HPDE6-E6E7 (cell line): Measurements from ENCODE around the gene SPATS1.
"Not testable (repeated sequence)": the region's sequence is repeated elsewhere in the genome, so short reads cannot be mapped to it uniquely, and the experiment has no call there.

Experiments
- DNase-seq: peaks from one replicate; pipeline ENCODE4 v3.0.0; 2011; ENCODE audit warnings: missing footprints; ENCODE audit errors: extremely low spot score

The SPATS1 gene

DNA sequence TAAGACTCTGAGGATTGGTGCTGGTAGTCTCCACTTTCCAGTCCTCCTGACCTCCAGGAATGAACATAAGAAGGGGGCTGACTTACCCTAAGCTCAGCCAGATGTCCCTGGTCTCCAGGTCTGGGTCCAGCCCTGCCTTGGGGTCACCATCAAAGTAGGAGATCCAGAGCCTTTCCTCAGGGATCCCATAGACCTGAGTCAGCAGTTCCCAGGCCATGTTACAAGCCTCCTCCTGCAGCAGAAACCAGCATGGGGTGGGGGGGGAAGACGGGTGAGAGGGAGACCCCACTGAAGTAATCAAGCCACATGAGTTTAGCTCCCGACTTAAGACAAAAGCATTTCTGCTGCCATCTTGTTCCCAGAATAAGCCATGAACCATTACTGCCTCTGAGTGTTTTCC lies 31.1 kb upstream of the SPATS1 start:
- no peak for DNase-seq

DNA sequence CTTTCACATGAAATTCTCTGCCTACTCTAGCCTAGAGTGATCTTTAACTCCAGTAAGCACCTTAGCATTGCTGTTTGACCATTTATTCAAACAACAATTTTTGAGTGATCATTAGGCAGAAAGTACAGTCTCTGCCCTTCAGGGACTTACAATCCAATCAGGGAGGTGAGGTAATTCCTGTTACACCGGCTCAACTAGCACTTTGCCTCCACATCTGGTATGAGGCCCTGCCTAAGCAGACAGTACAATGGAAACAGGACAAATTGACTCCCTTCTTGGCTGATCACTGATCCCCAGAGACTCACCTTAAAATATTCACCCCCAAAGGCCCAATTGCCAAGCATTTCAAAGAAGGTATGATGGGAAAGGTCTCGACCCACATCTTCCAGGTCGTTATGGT lies 30.7 kb upstream of the SPATS1 start:
- no peak for DNase-seq

DNA sequence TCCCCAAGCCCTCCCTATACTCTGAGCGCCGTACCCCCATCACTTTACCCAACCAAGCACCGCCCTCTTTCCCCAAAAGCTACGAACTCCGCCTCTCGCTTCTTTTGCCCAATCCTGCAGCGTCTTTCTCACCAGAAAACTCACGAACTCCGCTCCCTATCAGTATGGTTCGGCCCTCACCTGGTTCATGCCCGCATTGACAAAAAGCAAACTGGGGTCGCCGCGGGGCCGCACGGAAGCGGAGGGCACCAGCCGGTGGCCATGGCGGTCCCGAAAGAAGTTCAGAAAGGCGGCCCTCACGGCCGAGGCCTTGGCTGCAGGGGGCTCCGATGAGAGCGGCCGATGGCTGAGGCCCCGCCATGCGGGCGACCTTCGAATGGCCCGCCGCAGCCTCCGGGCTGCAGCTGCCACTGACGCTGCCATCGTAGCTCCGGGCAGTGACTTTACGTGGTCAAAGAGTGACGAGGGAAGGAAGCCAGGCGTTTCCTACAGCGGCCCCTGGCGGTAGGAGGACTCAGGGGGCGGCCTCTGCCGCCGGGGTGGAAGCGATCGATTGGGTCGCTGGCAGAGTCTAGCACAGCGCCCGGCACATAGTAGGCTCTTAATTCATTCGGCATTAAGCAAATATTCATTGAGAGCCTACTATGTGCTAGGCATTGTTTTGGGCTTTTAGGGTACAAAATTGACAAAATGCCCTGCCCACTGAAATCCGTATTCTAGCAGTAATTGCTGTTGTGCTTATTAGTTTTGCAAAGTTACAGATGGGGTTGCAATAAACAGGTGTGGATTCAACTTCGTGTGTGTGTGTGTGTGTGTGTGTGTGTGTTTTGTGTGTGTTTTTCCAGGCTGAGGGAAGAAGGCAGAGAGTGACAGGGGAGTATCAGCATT lies 29.3 kb upstream of the SPATS1 start, which contains the start of gene AARS2:
Gene AARS2 (minus strand): TSS at position 447 of the 888 bp plus-strand sequence. CDS start 24 bp downstream, at position 423.
- DNase-seq = peak; percentile 69

DNA sequence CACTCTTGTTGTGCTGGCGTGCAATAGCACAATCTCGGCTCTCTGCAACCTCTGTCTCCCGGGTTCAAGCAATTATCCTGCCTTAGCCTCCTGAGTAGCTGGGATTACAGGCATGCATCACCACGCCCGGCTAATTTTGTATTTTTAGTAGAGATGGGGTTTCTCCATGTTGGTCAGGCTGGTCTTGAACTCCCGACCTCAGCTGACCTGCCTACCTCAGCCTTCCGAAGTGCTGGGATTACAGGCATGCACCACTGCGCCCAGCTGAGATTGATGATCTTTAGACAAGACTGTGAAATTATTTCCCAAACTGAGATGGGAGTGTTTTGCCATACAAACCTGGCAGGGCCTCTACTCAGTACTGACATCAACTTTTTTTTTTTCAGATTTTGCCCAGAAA lies 27.8 kb upstream of the SPATS1 start:
- DNase-seq = not testable (repeated sequence)

DNA sequence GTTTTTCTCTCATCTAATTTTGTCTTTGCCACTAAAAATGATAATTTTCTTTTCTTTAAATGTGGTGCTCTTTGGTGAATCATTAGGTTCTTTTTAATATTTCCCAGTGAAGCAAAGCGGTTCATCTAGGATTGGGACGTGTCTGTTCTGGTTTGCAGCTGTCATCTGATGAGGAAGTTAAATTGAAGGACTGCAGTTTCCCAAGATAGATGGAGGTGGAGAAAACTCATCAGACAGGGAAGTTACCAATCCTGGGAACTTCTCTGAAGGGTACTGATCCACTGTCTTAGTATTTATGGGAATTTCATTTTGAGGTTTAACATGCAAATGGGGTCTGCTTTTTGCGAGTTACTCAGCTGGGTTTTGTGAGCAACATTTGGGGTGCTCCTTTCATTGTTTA lies 26.9 kb upstream of the SPATS1 start:
- no peak for DNase-seq

DNA sequence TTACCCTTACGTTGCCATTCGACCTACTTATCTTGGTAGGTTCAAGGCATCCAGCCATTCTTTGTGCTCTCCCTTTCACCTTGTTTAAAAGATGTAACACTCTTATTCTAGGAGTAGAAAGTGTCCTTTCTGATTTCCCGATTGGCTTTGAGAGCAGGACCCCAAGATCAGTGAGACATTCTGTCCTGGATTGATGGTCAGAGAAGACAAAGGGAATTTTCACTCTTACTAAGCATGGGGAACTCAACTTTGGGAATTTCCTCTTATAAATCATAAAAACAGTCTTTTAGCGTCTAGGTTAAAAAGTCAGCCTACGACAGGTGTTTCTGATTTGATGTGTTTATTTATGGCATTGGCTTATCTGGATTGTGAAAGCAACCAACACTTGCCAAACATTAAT lies 26.5 kb upstream of the SPATS1 start:
- DNase-seq = no peak

DNA sequence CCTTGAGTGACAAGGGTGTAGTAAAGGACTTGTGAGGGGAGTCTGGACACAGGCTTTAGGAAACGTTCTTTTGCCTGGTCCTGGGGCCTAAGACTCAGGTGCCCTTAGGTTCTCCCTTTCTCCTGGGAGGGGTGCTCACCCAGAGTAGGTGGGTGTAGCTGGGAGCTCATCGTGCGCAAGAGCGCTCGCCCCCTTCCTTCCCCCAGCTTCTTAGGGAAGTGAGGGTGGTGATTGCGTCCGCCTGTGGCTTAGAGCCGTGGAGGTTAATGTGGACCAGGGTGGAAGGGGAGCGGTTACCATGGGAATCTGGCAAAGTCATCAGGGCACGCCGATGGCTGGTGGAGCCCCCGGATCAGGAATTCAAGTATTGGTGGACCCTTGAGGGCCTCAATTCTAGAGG lies 26.0 kb upstream of the SPATS1 start:
- DNase-seq = no peak

DNA sequence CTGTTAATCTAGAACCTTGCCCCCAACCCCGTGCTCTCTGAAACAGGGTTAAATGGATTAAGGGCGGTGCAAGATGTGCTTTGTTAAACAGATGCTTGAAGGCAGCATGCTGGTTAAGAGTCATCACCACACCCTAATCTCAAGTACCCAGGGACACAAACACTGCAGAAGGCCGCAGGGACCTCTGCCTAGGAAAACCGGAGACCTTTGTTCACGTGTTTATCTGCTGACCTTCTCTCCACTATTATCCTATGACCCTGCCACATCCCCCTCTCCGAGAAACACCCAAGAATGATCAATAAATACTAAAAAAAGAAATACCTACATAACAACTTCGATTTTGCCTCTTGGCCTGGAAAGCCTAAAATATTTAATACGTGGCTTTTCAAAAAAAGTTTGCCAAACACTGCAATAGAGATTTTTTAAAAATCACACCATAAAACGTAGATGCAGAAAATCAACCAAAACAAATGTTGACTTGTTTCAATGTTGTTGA lies 25.3 kb upstream of the SPATS1 start:
- DNase-seq = not testable (repeated sequence)

DNA sequence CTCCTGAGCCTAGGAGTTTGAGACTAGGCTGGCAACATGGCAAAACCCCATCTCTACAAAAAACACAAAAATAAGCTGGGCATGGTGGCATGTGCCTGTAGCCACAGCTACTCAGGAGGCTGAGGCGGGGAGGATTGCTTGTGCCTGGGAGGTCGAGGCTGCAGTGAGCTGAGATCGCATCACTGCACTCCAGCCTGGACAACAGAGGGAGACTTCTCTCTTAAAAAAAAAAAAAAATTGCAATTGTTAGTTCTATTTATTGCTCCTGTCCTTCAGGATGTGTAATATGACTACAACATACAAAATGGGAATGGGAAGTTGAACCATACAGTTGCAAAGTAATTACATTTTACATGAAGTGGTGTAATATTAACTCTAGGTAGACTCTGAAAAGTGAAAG lies 21.2 kb upstream of the SPATS1 start:
- no peak for DNase-seq

DNA sequence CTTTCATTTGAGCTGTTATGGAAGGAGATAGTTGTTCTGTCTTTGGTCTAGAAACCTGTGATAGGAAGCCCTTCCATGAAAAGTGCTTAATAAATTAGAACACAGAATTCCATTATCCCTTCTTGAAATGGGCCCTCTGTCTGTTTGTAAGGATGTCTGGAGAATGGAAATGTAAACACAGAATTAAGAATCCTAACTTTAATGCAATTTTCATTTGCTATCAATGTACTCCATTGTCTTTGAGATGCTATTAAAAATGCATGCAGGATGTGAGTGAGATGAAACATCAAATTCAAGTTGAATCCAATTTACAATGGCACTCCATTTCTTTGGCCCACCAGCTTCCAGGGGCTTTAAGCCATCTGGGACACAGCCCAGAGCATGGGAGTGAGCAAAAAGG lies 15.4 kb upstream of the SPATS1 start:
- no peak for DNase-seq

DNA sequence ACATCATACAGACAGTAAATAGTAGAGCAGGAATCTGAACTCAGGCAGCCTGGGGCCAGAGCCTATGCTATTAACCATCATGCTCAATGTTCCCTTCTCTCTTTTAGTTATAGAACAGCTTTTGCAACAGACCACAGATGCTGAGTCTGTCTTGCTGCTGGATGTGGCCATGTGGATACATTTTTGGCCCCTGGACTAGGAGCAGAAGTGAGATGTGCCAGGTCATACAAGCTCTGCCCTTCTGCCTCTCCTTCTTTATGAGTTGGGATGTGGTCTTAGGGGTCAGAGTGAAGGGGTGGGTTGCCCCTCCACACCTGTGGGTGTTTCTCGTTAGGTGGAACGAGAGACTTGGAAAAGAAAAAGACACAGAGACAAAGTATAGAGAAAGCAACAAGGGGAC lies 14.7 kb upstream of the SPATS1 start:
- no peak for DNase-seq

DNA sequence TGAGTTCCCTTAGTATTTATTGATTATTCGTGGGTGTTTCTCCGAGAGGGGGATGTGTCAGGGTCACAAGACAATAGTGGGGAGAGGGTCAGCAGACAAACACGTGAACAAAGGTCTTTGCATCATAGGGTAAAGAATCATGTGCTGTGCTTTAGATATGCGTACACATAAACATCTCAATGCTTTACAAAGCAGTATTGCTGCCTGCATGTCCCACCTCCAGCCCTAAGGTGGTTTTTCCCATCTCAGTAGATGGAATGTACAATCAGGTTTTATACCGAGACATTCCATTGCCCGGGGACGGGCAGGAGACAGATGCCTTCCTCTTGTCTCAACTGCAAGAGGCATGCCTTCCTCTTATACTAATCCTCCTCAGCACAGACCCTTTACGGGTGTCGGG lies 14.2 kb upstream of the SPATS1 start:
- DNase-seq = not testable (repeated sequence)

DNA sequence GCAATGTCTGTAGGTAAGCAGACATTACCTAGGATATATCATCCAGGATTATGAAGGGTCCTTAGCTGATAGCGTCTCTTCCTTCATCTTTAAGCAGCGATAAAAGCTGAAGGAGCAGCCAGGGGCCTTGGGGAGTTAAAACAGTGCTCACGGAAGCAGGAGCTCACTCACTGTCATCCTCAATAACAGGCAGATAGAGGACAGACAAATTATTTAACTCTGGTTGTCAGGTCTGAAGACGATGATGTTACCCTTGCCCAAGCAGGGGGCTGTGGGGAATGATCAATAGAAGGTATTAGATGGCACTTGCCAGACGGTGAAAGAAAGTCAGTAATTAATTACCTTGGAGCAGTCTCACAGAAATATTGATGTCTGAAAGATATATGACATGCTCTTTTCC lies 12.6 kb upstream of the SPATS1 start:
- DNase-seq = no peak

DNA sequence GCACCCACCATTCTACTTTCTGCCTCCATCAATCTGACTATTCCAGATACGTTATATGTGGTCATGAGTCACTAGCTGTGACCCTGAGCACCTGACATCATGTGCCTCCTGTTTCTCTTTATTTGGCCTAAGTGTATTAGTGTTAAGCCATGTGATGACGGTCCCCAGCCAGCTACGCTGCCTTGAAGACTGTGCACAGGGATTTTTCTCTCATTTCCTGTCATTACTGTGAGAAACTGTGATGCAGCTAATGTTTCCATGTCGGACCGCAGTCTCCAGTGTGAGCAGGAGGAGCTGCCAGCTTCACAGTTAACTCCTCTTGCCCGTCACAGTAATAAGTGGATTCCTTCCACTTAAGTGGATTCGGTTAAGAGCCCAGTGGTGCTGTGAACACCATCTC lies 9.9 kb upstream of the SPATS1 start:
- DNase-seq = no peak

DNA sequence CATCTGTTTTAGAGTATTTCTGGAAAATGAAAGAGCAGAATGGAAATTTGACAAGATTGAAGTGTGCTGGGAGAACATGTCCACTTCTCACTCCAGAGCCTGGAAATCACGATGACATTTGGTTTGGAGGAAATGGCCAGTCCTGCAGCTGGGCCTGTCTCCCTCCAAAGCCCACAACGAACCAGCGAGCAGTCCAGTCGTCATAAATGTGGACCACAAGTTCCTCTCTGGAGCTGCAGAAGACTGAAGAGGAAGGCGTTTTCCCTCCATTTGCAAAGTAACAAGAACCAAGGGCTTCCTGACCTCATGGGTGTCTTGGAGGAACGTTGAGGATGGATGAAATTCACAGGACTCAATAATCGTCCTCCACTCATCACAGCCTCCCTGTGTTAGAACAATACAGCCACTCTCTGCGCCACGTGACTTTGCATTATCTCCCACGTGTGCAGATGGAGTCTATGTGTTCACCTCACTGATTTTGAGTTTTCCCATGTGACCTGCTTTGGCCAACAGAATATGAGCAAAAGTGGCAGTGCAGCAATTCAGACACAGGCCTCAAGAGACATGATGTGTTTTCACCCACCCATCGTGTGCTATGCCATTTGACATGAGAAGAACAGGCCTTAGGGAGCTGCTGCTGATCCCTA lies 9.1 kb upstream of the SPATS1 start:
- no peak for DNase-seq

DNA sequence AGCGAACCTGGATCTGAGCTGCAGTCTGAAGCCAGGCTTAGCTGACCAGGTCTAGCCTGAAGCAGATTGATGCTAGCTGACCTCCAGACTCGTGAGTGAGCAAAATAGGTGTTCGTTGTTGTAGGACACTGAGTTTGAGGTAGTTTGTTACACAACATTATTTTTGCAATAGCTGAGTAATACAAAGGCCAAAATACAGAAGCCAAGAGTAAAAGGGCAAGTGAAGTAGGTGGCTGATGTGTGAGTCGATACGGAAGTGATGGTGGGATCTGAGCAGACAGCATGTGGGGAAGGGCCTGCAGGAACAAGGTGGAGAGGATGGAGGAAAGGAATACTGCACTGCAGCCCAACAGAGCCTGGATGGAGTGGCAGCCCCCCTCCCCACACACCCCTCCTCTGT lies 8.5 kb upstream of the SPATS1 start:
- no peak for DNase-seq

DNA sequence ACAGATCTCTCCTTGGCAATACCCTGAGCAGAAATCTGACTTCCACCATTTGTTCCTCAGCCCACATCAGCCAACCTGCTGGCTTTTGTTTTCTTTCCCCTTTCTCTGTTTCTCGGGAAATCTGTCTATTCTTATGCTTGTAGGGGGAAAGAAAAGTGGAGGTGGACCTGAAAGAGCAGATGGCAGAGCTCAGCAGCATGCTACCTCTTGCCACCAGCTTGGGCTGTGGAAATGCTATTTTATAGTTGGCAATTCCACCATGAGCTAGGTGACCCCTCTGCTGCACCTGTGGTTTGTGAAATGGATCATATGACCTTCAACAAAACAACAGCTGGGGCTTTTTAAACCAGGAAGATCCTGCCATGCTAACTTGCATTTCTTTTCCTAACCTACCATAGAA lies 6.8 kb upstream of the SPATS1 start:
- DNase-seq = no peak

DNA sequence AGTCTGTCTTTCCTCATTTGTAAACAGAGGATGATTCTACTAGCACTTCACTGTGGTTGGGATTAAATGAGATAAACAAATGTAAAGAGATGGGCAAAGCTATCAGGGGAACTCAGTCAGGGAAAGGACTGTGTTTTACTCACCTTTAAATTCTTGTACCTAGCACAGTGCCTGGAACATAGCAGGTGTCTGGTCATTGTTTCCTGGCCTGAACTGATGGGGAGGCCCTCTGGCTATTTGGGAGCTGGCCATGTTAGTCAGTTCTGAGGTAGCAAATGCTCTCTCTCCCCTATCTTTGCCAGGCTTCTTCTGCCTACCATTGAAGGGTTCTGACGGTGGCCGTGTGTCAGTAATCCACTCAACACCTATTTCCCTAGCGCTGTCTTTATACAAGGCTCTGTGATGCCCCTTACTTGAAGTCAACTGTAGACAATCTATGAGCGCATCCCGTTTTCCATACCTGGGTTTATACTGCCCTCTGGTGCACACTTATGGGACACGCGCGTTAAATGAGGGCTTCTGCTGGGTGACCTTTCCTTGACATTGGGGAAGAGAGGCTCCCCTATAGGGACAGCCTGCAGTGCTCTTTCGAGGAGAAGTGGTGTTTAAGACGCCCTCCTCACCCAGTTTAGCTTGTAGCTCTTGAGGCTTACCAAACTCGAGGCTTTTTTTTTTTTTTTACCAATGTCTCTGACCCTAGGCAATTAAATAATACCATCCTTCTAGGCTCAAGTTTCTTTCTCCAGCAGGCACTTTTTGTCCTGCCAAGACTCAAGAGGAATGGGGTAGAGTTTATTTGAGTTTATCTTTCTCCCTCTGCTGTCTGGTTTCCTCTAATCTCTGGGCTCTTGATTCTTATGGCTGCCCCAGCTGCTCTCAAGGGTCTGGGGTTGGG lies 4.0 kb upstream of the SPATS1 start:
- DNase-seq = peak; percentile 51

DNA sequence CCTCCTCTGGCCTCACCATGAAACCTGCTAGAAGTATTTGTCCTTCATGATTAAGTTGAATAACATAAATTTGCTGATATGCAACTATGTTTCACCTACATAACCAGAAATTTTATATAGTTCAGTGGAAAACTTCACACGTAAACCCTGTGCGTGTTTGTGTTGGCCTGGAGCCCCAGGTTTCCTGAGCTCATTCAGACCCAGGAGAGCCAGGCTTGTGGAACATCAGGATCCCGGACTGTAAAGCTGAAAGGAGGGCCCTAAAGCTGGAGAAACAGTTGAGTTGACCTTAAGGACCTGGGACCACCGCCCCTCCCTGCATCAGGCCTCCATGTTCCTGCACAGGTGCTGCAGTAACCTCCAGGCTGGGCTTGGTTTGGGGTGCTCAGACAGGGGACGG lies 3.1 kb upstream of the SPATS1 start:
- no peak for DNase-seq

DNA sequence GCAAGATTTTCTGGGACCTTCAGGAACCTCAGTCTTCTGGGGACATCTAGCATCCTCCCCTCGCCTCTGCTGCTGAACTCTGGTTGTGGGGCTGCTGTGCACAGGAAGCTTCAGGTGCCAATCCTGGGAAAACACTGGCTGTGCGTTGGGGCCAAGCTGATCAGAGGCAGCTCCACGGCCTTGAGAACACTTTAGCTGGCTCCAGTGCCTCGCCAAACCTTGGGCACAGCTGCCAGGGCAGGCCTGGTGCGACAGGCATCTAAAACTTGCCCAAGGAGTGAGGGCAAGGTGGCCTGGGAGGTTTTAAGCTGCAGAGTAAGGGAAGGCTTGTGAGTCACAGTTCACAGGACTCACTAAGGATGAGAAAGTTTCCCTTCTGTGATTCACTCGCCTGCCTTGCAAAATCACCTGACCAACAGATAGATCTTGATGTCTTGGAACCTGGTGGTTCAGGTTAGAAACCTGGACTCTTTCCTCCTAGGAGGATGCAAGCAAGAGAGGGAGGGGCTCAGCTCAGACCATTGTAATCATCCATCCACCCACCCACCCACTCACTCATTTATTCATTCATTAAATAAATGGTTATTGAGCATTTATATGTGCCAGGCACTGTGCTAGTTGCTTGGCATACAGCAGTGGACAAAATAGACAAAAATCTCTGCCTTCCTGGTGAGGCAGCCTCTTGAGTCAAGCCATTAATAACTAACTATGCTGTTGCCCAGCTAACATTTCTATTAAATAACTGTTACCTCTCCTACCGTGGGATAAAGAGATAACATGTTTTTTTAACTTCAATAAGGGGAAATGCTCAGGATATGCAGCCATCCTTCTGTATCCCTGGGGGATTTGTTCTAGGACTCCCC lies 2.5 kb upstream of the SPATS1 start:
- peak; percentile 73 for DNase-seq
